Transverse colon (tissue), 3 donors: ENCODE results near the gene STARD7.

Experiments
- EP300 ChIP-seq: sonication (generic); formaldehyde crosslinking; IDR thresholded peaks from one replicate; pipeline ENCODE4 v1.6.1; 2017; ENCODE audit warnings: antibody characterized with exemption, low read depth
- POLR2A ChIP-seq: fragments of 450-650 bp; IDR thresholded peaks from one replicate; pipeline ENCODE4 v1.6.1; 2016; ENCODE audit warnings: antibody characterized with exemption, mild to moderate bottlenecking, moderate library complexity
- TF ChIP-seq, protein P1 (sequence below), 5 experiments: fragments of 200-600 bp in 3 of 5; fragments of 450-650 bp in 2 of 5; sonication (generic) in 3 of 5; IDR thresholded peaks; 1 replicate in 2 of 5; 2 replicates in 3 of 5; pipeline ENCODE4 v1.5.1; 2016 to 2017; ENCODE audit warnings: antibody characterized with exemption in 5 of 5, inconsistent platforms in 3 of 5, mild to moderate bottlenecking in 2 of 5, moderate library complexity in 1 of 5

DNA sequence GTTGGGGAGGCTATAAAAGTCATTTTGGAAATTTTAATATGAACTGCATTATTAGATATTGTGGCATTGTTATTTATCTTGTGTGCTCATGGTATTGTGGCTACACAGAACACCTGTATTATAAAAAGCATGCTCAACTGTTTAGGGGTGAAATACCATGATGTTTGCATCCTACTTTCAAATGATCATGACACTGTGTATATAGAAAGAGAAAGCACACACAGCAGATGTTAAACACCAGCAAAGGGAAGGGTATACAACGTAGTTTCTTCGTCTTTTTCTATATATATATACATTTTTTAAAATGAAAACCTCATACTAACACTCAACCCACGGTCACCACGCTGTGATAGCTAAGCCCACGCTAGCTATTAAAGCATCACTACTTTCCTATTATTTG is 27.1 kb downstream of the STARD7 start:
- TF ChIP-seq, protein P1, sequence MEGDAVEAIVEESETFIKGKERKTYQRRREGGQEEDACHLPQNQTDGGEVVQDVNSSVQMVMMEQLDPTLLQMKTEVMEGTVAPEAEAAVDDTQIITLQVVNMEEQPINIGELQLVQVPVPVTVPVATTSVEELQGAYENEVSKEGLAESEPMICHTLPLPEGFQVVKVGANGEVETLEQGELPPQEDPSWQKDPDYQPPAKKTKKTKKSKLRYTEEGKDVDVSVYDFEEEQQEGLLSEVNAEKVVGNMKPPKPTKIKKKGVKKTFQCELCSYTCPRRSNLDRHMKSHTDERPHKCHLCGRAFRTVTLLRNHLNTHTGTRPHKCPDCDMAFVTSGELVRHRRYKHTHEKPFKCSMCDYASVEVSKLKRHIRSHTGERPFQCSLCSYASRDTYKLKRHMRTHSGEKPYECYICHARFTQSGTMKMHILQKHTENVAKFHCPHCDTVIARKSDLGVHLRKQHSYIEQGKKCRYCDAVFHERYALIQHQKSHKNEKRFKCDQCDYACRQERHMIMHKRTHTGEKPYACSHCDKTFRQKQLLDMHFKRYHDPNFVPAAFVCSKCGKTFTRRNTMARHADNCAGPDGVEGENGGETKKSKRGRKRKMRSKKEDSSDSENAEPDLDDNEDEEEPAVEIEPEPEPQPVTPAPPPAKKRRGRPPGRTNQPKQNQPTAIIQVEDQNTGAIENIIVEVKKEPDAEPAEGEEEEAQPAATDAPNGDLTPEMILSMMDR (IDR thresholded peaks at IDR 0.05), result no peak
- TF ChIP-seq POLR2A, result no peak
- TF ChIP-seq EP300, result no peak
